HCT116 (cell line): Measurements from ENCODE around the gene DPF3.

Experiments used
- ELF1 ChIP-seq: IDR thresholded peaks from 2 replicates; pipeline ENCODE4 v1.6.1; 2012; ENCODE audit warnings: low read depth, borderline replicate concordance
- EZH2 ChIP-seq: fragments of 200-600 bp; sonication (generic); IDR thresholded peaks from 2 replicates; pipeline ENCODE4 v1.6.1; 2017; ENCODE audit warnings: antibody characterized with exemption, mixed run types
- EZH2phosphoT487 ChIP-seq: fragments of 200-600 bp; IDR thresholded peaks from 2 replicates; pipeline ENCODE4 v1.6.1; 2018; ENCODE audit warnings: antibody characterized with exemption, borderline replicate concordance
- JUND ChIP-seq: IDR thresholded peaks from 2 replicates; pipeline ENCODE4 v1.6.1; 2012
- POLR2A ChIP-seq: IDR thresholded peaks from 2 replicates; pipeline ENCODE4 v1.7.0; 2011; ENCODE audit warnings: borderline replicate concordance; ENCODE audit not compliant: insufficient read depth, insufficient read length; ENCODE audit errors: extremely low read depth
- POLR2AphosphoS5 ChIP-seq: IDR thresholded peaks from 2 replicates; pipeline ENCODE4 v1.6.1; 2011; ENCODE audit warnings: mild to moderate bottlenecking, low read depth, low read length, moderate library complexity
- RAD21 ChIP-seq: IDR thresholded peaks from 2 replicates; pipeline ENCODE4 v1.6.1; 2012; ENCODE audit warnings: low read depth, mild to moderate bottlenecking
- SIN3A ChIP-seq: IDR thresholded peaks from 2 replicates; pipeline ENCODE4 v1.6.1; 2012; ENCODE audit warnings: low read depth
- SRF ChIP-seq: IDR thresholded peaks from 2 replicates; pipeline ENCODE4 v1.6.1; 2012; ENCODE audit warnings: low read depth
- YY1 ChIP-seq: IDR thresholded peaks from 2 replicates; pipeline ENCODE4 v1.6.1; 2011; ENCODE audit warnings: low read length, low read depth, moderate library complexity, mild to moderate bottlenecking; ENCODE audit not compliant: insufficient replicate concordance; ENCODE audit errors: extremely low read depth
- ZNF274 ChIP-seq: fragments of 200-500 bp; sonication (Bioruptor generic); IDR thresholded peaks from 2 replicates; pipeline ENCODE4 v1.6.1; 2014; ENCODE audit warnings: mild to moderate bottlenecking, low read depth, low read length, inconsistent platforms
- TF ChIP-seq, protein P1 (sequence below), 3 experiments: fragments of 200-600 bp in 1 of 3; sonication (generic) in 1 of 3; IDR thresholded peaks in 2 of 3; conservative IDR thresholded peaks in 1 of 3; 2 replicates each; pipeline ENCODE4 v1.5.1; 2012 to 2017; ENCODE audit warnings: low read depth in 2 of 3, low read length in 2 of 3, antibody characterized with exemption in 1 of 3, borderline replicate concordance in 1 of 3, control low read depth in 1 of 3, mild to moderate bottlenecking in 1 of 3, mixed read lengths in 1 of 3, mixed run types in 1 of 3, moderate library complexity in 1 of 3; ENCODE audit not compliant: insufficient read depth in 1 of 3
- TF ChIP-seq, protein P2 (sequence below): IDR thresholded peaks from 2 replicates; pipeline ENCODE4 v1.6.1; 2012; ENCODE audit warnings: low read depth
- TF ChIP-seq, protein P3 (sequence below): IDR thresholded peaks from 2 replicates; pipeline ENCODE4 v1.6.1; 2012

DNA sequence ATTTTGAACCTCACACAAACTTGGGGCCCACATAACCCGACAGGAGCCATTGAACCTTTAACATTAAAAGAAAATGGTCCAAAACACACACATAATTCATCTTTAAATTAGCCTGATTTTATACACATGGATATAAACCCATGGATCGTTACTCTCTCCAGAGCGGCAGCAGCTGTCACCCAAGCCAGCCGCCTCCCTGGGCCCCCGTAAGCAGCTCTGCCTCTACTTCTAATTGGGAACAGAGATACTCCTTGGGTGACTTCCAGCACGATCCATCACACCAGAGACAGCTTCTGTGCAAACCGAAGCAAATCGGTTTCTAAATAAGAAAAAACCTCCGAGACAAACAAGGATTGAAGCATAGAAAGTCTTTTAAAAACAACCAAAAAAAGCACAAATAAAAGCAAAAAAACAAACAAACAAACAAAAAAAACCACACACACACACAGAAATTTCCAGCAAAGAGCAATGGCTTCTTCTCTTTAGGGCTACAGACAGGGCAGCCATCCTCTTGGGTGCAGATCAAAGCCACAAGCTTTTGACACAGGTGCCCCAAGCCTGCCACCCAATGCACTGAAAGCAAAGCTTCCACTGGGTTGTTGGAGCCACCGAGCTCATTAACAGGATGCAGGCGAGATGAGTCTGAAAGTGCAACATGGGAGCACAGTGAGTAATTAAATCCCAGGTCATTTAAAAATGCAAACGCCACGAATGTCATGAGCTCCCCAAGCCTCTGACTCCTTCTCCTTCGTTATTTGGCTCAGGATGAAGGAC, 156.9 kb downstream of the DPF3 start:
- TF ChIP-seq SRF (no peak), POLR2AphosphoS5 (no peak), SIN3A (no peak), ZNF274 (no peak), POLR2A (no peak), EZH2 (no peak), YY1 (no peak), ELF1 (no peak), EZH2phosphoT487 (no peak), RAD21 (no peak), JUND (no peak)
- TF ChIP-seq, protein P1, sequence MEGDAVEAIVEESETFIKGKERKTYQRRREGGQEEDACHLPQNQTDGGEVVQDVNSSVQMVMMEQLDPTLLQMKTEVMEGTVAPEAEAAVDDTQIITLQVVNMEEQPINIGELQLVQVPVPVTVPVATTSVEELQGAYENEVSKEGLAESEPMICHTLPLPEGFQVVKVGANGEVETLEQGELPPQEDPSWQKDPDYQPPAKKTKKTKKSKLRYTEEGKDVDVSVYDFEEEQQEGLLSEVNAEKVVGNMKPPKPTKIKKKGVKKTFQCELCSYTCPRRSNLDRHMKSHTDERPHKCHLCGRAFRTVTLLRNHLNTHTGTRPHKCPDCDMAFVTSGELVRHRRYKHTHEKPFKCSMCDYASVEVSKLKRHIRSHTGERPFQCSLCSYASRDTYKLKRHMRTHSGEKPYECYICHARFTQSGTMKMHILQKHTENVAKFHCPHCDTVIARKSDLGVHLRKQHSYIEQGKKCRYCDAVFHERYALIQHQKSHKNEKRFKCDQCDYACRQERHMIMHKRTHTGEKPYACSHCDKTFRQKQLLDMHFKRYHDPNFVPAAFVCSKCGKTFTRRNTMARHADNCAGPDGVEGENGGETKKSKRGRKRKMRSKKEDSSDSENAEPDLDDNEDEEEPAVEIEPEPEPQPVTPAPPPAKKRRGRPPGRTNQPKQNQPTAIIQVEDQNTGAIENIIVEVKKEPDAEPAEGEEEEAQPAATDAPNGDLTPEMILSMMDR (IDR thresholded peaks at IDR 0.05 in 2 of 3, conservative IDR thresholded peaks at IDR 0.05 in 1 of 3; ENCODE audit: borderline replicate concordance in 1 of 3, insufficient read depth in 1 of 3, low read depth in 2 of 3, low read length in 2 of 3) = no peak
- TF ChIP-seq, protein P2, sequence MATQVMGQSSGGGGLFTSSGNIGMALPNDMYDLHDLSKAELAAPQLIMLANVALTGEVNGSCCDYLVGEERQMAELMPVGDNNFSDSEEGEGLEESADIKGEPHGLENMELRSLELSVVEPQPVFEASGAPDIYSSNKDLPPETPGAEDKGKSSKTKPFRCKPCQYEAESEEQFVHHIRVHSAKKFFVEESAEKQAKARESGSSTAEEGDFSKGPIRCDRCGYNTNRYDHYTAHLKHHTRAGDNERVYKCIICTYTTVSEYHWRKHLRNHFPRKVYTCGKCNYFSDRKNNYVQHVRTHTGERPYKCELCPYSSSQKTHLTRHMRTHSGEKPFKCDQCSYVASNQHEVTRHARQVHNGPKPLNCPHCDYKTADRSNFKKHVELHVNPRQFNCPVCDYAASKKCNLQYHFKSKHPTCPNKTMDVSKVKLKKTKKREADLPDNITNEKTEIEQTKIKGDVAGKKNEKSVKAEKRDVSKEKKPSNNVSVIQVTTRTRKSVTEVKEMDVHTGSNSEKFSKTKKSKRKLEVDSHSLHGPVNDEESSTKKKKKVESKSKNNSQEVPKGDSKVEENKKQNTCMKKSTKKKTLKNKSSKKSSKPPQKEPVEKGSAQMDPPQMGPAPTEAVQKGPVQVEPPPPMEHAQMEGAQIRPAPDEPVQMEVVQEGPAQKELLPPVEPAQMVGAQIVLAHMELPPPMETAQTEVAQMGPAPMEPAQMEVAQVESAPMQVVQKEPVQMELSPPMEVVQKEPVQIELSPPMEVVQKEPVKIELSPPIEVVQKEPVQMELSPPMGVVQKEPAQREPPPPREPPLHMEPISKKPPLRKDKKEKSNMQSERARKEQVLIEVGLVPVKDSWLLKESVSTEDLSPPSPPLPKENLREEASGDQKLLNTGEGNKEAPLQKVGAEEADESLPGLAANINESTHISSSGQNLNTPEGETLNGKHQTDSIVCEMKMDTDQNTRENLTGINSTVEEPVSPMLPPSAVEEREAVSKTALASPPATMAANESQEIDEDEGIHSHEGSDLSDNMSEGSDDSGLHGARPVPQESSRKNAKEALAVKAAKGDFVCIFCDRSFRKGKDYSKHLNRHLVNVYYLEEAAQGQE = no peak
- TF ChIP-seq, protein P3, sequence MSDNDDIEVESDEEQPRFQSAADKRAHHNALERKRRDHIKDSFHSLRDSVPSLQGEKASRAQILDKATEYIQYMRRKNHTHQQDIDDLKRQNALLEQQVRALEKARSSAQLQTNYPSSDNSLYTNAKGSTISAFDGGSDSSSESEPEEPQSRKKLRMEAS = no peak
